T47D (cell line): ENCODE measurements around the gene TMTC2.

Experiments used
- DNase-seq, 2 experiments: peaks; one replicate each; pipeline versions ENCODE4 v3.0.0 to v3.0.0-alpha.2; 2011 to 2012; ENCODE audit warnings: low read depth in 1 of 2, low spot score in 1 of 2
- JUND ChIP-seq: IDR thresholded peaks from 2 replicates; pipeline ENCODE4 v1.6.1; 2012; ENCODE audit warnings: low read depth
- in situ Hi-C: cut with HindIII; loops from 2 replicates; pipeline ENCODE4 v1.10.0; 2016; ENCODE audit warnings: low sequenced_read_pairs, low pct_unique_long_range_greater_than_20kb

Gene TMTC2

DNA sequence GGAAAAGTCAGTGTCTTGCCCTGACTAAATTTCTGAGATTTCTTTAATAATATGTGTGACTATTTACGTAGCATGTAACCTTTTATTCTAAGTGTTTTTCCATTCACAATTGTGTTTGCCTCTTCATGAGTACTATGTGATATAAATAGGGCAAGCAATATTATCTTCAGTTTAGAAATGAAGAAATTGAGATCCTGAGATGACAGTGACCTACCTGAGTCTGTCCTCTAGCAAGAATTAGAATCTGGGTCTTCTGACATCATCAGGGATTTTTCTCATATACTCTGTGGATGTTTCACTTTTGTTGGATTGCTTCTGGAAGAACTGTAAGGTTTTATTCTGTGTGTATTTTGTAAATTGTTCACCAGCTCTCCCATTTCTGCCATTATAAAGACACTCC is 35.0 kb downstream of the TMTC2 start:
- TF ChIP-seq JUND = no peak
- in situ Hi-C loops = no loop called here
- DNase-seq = no peak

GRCh38 chr12:82723093-82723492 is 36.4 kb downstream of the TMTC2 start:
- in situ Hi-C loops = no loop called here
- no peak for TF ChIP-seq JUND
- DNase-seq = no peak

- in situ Hi-C loops = no loop called here
- DNase-seq = peak in 1 of 2 experiments; percentile 61
- no peak for TF ChIP-seq JUND
Observed at GRCh38 chr12:82723891-82724290, 37.2 kb downstream of the TMTC2 start.

GRCh38 chr12:82725741-82726140 is 39.0 kb downstream of the TMTC2 start:
- DNase-seq = no peak
- in situ Hi-C loops = no loop called here
- TF ChIP-seq JUND = no peak

GRCh38 chr12:82727886-82728285 is 41.2 kb downstream of the TMTC2 start:
- no peak for TF ChIP-seq JUND
- in situ Hi-C loops = no loop called here

GRCh38 chr12:82728710-82729109 is 42.0 kb downstream of the TMTC2 start:
- TF ChIP-seq JUND = no peak

More at GRCh38 chr12:82727886-82728285, 41.2 kb downstream of the TMTC2 start:
- DNase-seq = no peak

GRCh38 chr12:82730953-82731459 is 44.3 kb downstream of the TMTC2 start:
- TF ChIP-seq JUND = no peak
- no peak for DNase-seq
- in situ Hi-C loops = no loop called here

More at GRCh38 chr12:82728710-82729109, 42.0 kb downstream of the TMTC2 start:
- DNase-seq = no peak
- in situ Hi-C loops = no loop called here

GRCh38 chr12:82740129-82741000 is 53.7 kb downstream of the TMTC2 start:
- in situ Hi-C loops = no loop called here
- DNase-seq = no peak
- no peak for TF ChIP-seq JUND

- DNase-seq = no peak
- TF ChIP-seq JUND = no peak
- in situ Hi-C loops = no loop called here
Observed at GRCh38 chr12:82745063-82745674, 58.5 kb downstream of the TMTC2 start.

DNA sequence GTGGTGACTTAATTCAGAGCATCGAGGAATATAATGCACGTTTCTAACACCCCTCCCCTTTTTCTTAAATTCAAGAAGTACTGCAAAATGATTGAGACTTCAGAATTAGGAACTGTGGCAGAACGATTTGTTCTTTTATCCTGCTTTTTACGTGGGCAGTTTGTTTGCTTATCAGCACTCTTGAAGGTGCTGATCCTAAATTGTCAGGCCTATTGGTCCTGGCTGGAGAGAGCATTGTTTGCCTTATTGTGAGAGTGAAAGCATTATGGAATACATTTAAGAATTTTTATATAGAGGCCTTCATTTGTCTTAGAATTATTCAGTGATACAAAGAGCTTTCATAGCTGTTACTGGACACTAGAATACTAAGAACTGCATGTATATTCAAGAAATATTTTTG is 59.1 kb downstream of the TMTC2 start:
- in situ Hi-C loops = no loop called here
- no peak for DNase-seq

GRCh38 chr12:82746668-82747067 is 60.0 kb downstream of the TMTC2 start:
- in situ Hi-C loops = no loop called here
- TF ChIP-seq JUND = no peak

More for the DNA sequence above, 59.1 kb downstream of the TMTC2 start:
- TF ChIP-seq JUND = no peak

DNA sequence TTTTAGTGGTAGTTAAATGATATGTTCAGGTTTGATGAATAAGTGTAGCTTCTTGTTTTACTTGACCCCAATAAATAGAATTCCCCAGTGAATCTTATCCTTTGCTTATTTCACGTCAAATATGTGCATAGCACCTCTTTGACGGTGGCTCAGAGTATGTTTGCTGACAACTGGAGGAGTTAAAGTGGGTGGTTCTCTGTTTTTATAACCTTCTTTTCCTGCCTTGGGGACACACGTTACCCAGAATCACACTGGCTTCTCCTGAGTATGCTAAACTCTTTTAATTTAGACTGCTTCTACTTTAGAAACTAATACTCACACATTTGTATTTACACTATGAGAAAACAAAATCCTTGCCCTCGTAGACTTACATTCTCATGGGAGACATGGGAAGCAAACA is 62.3 kb downstream of the TMTC2 start:
- in situ Hi-C loops = no loop called here
- TF ChIP-seq JUND = no peak
- DNase-seq = no peak

More at GRCh38 chr12:82746668-82747067, 60.0 kb downstream of the TMTC2 start:
- DNase-seq = peak in 1 of 2 experiments; percentile 44

- no peak for DNase-seq
- TF ChIP-seq JUND = no peak
- in situ Hi-C loops = no loop called here
Observed at GRCh38 chr12:82754856-82755255, 68.2 kb downstream of the TMTC2 start.
